ENCODE data around the gene ZNF184. TPM values are rescaled to one million over a fixed set of nuclear protein-coding genes. Genes with fewer than 3 reads are reported as not detected.

The ZNF184 gene
- total and polyA plus RNA-seq, 9 of the 15 experiments (the other 6 are each of a cell fraction or from before 2014, with no cell fraction given): 7.6 to 22.2 (median 12.8) TPM

DNA sequence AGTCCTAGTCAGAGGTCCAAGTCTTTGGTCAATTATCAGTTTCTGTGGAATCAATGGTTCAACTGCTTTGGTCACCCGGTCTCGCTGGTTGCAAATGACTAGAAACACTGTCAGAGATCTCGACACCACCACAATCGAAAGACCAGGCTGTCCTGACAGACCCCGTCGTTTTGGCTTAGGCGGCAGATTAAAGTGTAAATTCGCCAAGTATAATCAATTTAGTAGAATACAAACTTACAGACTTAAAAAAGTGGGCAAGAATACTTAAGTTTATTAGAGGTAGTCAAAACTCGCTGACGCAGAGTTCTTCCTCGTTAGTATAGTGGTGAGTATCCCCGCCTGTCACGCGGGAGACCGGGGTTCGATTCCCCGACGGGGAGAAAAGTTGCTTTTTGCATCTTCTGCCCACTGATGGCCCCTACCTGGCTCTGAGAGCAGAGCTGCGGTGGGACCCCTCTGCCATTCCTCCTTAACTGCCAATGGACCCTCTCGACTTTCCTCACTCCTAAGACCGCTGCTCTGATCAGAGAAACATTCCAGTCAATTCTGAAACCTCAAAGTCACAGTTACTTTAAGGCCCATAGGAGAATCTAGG is 30.6 kb upstream of the ZNF184 start (continued):
- TF ChIP-seq, protein P1, sequence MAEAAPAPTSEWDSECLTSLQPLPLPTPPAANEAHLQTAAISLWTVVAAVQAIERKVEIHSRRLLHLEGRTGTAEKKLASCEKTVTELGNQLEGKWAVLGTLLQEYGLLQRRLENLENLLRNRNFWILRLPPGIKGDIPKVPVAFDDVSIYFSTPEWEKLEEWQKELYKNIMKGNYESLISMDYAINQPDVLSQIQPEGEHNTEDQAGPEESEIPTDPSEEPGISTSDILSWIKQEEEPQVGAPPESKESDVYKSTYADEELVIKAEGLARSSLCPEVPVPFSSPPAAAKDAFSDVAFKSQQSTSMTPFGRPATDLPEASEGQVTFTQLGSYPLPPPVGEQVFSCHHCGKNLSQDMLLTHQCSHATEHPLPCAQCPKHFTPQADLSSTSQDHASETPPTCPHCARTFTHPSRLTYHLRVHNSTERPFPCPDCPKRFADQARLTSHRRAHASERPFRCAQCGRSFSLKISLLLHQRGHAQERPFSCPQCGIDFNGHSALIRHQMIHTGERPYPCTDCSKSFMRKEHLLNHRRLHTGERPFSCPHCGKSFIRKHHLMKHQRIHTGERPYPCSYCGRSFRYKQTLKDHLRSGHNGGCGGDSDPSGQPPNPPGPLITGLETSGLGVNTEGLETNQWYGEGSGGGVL (CRISPR knock-in tag; IDR thresholded peaks at IDR 0.05): no peak
- TF ChIP-seq PML (IDR thresholded peaks at IDR 0.05; ENCODE audit: low read length): no peak
- TF ChIP-seq, protein P2, sequence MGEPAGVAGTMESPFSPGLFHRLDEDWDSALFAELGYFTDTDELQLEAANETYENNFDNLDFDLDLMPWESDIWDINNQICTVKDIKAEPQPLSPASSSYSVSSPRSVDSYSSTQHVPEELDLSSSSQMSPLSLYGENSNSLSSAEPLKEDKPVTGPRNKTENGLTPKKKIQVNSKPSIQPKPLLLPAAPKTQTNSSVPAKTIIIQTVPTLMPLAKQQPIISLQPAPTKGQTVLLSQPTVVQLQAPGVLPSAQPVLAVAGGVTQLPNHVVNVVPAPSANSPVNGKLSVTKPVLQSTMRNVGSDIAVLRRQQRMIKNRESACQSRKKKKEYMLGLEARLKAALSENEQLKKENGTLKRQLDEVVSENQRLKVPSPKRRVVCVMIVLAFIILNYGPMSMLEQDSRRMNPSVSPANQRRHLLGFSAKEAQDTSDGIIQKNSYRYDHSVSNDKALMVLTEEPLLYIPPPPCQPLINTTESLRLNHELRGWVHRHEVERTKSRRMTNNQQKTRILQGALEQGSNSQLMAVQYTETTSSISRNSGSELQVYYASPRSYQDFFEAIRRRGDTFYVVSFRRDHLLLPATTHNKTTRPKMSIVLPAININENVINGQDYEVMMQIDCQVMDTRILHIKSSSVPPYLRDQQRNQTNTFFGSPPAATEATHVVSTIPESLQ (CRISPR knock-in tag; IDR thresholded peaks at IDR 0.05): 0 out of 2 replicates have a peak, but pooled peaks have one; percentile 23
- TF ChIP-seq, protein P3, sequence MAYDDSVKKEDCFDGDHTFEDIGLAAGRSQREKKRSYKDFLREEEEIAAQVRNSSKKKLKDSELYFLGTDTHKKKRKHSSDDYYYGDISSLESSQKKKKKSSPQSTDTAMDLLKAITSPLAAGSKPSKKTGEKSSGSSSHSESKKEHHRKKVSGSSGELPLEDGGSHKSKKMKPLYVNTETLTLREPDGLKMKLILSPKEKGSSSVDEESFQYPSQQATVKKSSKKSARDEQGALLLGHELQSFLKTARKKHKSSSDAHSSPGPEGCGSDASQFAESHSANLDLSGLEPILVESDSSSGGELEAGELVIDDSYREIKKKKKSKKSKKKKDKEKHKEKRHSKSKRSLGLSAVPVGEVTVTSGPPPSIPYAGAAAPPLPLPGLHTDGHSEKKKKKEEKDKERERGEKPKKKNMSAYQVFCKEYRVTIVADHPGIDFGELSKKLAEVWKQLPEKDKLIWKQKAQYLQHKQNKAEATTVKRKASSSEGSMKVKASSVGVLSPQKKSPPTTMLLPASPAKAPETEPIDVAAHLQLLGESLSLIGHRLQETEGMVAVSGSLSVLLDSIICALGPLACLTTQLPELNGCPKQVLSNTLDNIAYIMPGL (CRISPR knock-in tag; IDR thresholded peaks at IDR 0.05): peak; percentile 84; the same call in 1 of the 2 replicates
- TF ChIP-seq, protein P4, sequence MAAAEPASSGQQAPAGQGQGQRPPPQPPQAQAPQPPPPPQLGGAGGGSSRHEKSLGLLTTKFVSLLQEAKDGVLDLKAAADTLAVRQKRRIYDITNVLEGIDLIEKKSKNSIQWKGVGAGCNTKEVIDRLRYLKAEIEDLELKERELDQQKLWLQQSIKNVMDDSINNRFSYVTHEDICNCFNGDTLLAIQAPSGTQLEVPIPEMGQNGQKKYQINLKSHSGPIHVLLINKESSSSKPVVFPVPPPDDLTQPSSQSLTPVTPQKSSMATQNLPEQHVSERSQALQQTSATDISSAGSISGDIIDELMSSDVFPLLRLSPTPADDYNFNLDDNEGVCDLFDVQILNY (CRISPR knock-in tag; IDR thresholded peaks at IDR 0.05): no peak
- TF ChIP-seq, protein P5, sequence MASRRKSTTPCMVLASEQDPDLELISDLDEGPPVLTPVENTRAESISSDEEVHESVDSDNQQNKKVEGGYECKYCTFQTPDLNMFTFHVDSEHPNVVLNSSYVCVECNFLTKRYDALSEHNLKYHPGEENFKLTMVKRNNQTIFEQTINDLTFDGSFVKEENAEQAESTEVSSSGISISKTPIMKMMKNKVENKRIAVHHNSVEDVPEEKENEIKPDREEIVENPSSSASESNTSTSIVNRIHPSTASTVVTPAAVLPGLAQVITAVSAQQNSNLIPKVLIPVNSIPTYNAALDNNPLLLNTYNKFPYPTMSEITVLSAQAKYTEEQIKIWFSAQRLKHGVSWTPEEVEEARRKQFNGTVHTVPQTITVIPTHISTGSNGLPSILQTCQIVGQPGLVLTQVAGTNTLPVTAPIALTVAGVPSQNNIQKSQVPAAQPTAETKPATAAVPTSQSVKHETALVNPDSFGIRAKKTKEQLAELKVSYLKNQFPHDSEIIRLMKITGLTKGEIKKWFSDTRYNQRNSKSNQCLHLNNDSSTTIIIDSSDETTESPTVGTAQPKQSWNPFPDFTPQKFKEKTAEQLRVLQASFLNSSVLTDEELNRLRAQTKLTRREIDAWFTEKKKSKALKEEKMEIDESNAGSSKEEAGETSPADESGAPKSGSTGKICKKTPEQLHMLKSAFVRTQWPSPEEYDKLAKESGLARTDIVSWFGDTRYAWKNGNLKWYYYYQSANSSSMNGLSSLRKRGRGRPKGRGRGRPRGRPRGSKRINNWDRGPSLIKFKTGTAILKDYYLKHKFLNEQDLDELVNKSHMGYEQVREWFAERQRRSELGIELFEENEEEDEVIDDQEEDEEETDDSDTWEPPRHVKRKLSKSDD (conservative IDR thresholded peaks at IDR 0.05; ENCODE audit: low read length): no peak
- TF ChIP-seq MXI1 (IDR thresholded peaks at IDR 0.05; ENCODE audit: low read depth, low read length): no peak
- TF ChIP-seq MEF2D (tag; conservative IDR thresholded peaks at IDR 0.05; ENCODE audit: low read depth): 0 out of 2 replicates have a peak, but pooled peaks have one; percentile 43
- TF ChIP-seq SNIP1 (IDR thresholded peaks at IDR 0.05; ENCODE audit: low read depth): no peak
- peak; percentile 85 for TF ChIP-seq POLR3A (IDR thresholded peaks at IDR 0.05; ENCODE audit: borderline replicate concordance, extremely low read depth, insufficient read depth, insufficient read length)
- TF ChIP-seq HIVEP1 (CRISPR knock-in tag; IDR thresholded peaks at IDR 0.05): no peak
- no peak for TF ChIP-seq CEBPG (CRISPR knock-in tag; IDR thresholded peaks at IDR 0.05)
- TF ChIP-seq CEBPG (tag; conservative IDR thresholded peaks at IDR 0.05 in 1 of 2, IDR thresholded peaks at IDR 0.05 in 1 of 2): 0 out of 4 replicates have a peak, but pooled peaks of 1 of the 2 experiments have one; percentile 9
- TF ChIP-seq ZC3H4 (CRISPR knock-in tag; IDR thresholded peaks at IDR 0.05; ENCODE audit: borderline replicate concordance): no peak
- TF ChIP-seq ELF2 (CRISPR knock-in tag; IDR thresholded peaks at IDR 0.05): no peak
- no peak for TF ChIP-seq NKRF (IDR thresholded peaks at IDR 0.05; ENCODE audit: borderline replicate concordance)

Measured in K562 (cell line).